ENCODE measurements around the gene TBC1D8B.
"Not testable (repeated sequence)": the region's sequence is repeated elsewhere in the genome, so short reads cannot be mapped to it uniquely, and the experiment has no call there.

TBC1D8B gene

GRCh38 chrX:106802388-106803275, at the start of gene TBC1D8B:
Gene TBC1D8B (plus strand): TSS chrX:106802673. CDS start chrX:106802854, 181 bp downstream.
- peak; percentile 20 for DNase-seq

GRCh38 chrX:106769288-106769687, 33.2 kb upstream of the TBC1D8B start:
- not testable (repeated sequence) for DNase-seq

GRCh38 chrX:106774981-106775380, 27.5 kb upstream of the TBC1D8B start:
- no peak for DNase-seq

- DNase-seq, result no peak
These were observed 22.2 kb upstream of the TBC1D8B start for GRCh38 chrX:106780264-106780663.

- no peak for DNase-seq
These were observed 21.7 kb upstream of the TBC1D8B start for GRCh38 chrX:106780664-106781377.

- DNase-seq, result no peak
These were observed 18.8 kb upstream of the TBC1D8B start for GRCh38 chrX:106783716-106784115.

GRCh38 chrX:106791495-106791894, 11.0 kb upstream of the TBC1D8B start:
- no peak for DNase-seq

GRCh38 chrX:106802063-106802387, 448 bp upstream of the TBC1D8B start:
- DNase-seq, result no peak

GRCh38 chrX:106811131-106811910, 8.8 kb downstream of the TBC1D8B start:
- no peak for DNase-seq

GRCh38 chrX:106812930-106813329, 10.5 kb downstream of the TBC1D8B start:
- not testable (repeated sequence) for DNase-seq

GRCh38 chrX:106814093-106814492, 11.6 kb downstream of the TBC1D8B start:
- DNase-seq, result not testable (repeated sequence)

GRCh38 chrX:106862972-106863688, 60.7 kb downstream of the TBC1D8B start:
- no peak for DNase-seq

GRCh38 chrX:106863697-106864096, 61.2 kb downstream of the TBC1D8B start:
- DNase-seq, result no peak

GRCh38 chrX:106872796-106873195, 70.3 kb downstream of the TBC1D8B start:
- not testable (repeated sequence) for DNase-seq

- DNase-seq, result no peak
These were observed 71.6 kb downstream of the TBC1D8B start for GRCh38 chrX:106874075-106874474.

GRCh38 chrX:106875151-106875550, 72.7 kb downstream of the TBC1D8B start:
- no peak for DNase-seq

- DNase-seq, result no peak
These were observed 87.0 kb downstream of the TBC1D8B start for GRCh38 chrX:106889468-106889867.

GRCh38 chrX:106891762-106892460, 89.4 kb downstream of the TBC1D8B start:
- DNase-seq, result no peak

GRCh38 chrX:106894392-106894909, 92.0 kb downstream of the TBC1D8B start:
- peak; percentile 79 for DNase-seq

- DNase-seq, result no peak
These were observed 92.5 kb downstream of the TBC1D8B start for GRCh38 chrX:106894978-106895452.

- DNase-seq, result no peak
These were observed 94.8 kb downstream of the TBC1D8B start for GRCh38 chrX:106897259-106897658.

- no peak for DNase-seq
These were observed 96.0 kb downstream of the TBC1D8B start for GRCh38 chrX:106898462-106898861.
